ENCODE results near the gene POU2F3. TPM values are rescaled to one million over a fixed set of nuclear protein-coding genes. Genes with fewer than 3 reads are reported as not detected.
A peak's percentile ranks its signal among the peaks of the same experiment; 100 is the strongest.

The POU2F3 gene
- total RNA-seq, 1 donor from 2014 or later, result 0.97 TPM

DNA sequence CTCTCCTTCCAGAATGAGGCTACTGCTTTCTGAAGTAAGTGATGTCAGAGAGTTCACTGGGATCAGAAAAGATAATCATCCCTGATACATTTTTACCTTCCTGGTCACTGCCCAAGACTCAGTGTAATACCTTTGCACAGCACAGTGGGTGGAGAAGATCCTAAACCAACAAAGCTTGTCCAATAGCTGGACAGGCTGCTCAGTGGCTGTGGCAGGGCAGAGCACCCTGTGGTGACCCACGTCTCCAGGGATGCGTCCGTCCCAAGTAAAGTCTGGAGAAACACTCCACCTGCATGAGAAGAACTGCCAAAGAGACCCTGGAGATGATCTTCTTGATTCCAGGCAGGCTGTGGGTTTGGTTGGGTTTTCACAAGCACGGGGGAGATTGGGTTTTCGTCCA lies 54.2 kb downstream of the POU2F3 start:
- no peak for DNase-seq (ENCODE audit: low spot score)
- Mint-ChIP-seq H3K36me3 (ENCODE audit: low read depth, unreplicated experiment) (no peaks in the 10 kb centered on the region), H3K27me3 (ENCODE audit: unreplicated experiment) (peaks cover 2% of the 10 kb centered on the region), H3K9me3 (ENCODE audit: unreplicated experiment) (no peaks in the 10 kb centered on the region), H3K4me3 (ENCODE audit: unreplicated experiment) (no peak overlapping the region), H3K4me1 (ENCODE audit: unreplicated experiment) (peaks cover 16% of the 10 kb centered on the region), H3K27ac (ENCODE audit: unreplicated experiment) (no peak overlapping the region)
- TF ChIP-seq, protein P1, sequence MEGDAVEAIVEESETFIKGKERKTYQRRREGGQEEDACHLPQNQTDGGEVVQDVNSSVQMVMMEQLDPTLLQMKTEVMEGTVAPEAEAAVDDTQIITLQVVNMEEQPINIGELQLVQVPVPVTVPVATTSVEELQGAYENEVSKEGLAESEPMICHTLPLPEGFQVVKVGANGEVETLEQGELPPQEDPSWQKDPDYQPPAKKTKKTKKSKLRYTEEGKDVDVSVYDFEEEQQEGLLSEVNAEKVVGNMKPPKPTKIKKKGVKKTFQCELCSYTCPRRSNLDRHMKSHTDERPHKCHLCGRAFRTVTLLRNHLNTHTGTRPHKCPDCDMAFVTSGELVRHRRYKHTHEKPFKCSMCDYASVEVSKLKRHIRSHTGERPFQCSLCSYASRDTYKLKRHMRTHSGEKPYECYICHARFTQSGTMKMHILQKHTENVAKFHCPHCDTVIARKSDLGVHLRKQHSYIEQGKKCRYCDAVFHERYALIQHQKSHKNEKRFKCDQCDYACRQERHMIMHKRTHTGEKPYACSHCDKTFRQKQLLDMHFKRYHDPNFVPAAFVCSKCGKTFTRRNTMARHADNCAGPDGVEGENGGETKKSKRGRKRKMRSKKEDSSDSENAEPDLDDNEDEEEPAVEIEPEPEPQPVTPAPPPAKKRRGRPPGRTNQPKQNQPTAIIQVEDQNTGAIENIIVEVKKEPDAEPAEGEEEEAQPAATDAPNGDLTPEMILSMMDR (IDR thresholded peaks at IDR 0.05; ENCODE audit: unreplicated experiment), result no peak

DNA sequence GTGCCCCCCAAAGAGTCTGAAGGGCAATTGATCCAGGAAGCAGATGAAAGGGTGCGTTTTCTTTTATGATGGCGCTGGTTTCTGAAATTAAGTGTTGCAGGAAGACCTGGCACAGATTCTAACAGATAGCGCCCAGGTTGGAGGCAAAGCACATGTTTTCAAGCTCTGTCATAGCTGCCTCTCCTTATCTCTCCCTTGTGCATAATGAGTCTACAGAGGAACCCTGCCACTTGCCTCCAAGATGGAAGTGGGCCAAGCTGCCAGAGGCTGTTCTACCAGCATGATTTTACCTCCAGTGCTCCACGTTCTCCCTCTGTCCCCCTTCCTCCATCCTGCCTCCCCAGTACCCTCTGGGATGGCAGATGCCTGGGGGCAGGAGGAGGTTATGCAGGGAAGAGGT lies 55.2 kb downstream of the POU2F3 start:
- peaks cover 12% of the 10 kb centered on the region for H3K4me1 Mint-ChIP-seq (ENCODE audit: unreplicated experiment)
- no peak overlapping the region for H3K4me3 Mint-ChIP-seq (ENCODE audit: unreplicated experiment)
- DNase-seq (ENCODE audit: low spot score), result no peak
- TF ChIP-seq, protein P1 (IDR thresholded peaks at IDR 0.05; ENCODE audit: unreplicated experiment), result no peak
- no peaks in the 10 kb centered on the region for H3K36me3 Mint-ChIP-seq (ENCODE audit: low read depth, unreplicated experiment)
- H3K27me3 Mint-ChIP-seq (ENCODE audit: unreplicated experiment), result peaks cover 5% of the 10 kb centered on the region
- no peaks in the 10 kb centered on the region for H3K9me3 Mint-ChIP-seq (ENCODE audit: unreplicated experiment)
- H3K27ac Mint-ChIP-seq (ENCODE audit: unreplicated experiment), result no peak overlapping the region

DNA sequence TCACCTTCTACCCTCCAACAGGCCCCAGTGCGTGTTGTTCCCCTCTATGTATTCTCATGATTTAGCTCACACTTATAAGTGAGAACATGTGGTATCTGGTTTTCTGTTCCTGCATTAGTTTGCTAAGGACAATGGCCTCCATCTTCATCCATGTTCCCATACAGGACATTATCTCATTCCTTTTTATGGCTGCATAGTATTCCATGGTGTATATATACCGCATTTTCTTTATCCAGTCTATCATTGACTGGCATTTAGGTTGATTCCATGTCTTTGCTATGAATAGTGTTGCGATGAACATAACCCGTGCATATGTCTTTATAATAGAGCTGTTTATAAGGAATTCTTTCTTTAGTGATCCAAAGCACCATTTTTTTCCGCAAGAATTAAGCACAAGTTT lies 56.6 kb downstream of the POU2F3 start:
- Mint-ChIP-seq H3K4me3 (ENCODE audit: unreplicated experiment) (no peak overlapping the region), H3K36me3 (ENCODE audit: low read depth, unreplicated experiment) (no peaks in the 10 kb centered on the region), H3K27me3 (ENCODE audit: unreplicated experiment) (peaks cover 5% of the 10 kb centered on the region), H3K4me1 (ENCODE audit: unreplicated experiment) (peaks cover 10% of the 10 kb centered on the region), H3K27ac (ENCODE audit: unreplicated experiment) (no peak overlapping the region), H3K9me3 (ENCODE audit: unreplicated experiment) (no peaks in the 10 kb centered on the region)
- no peak for DNase-seq (ENCODE audit: low spot score)
- TF ChIP-seq, protein P1 (IDR thresholded peaks at IDR 0.05; ENCODE audit: unreplicated experiment), result no peak

DNA sequence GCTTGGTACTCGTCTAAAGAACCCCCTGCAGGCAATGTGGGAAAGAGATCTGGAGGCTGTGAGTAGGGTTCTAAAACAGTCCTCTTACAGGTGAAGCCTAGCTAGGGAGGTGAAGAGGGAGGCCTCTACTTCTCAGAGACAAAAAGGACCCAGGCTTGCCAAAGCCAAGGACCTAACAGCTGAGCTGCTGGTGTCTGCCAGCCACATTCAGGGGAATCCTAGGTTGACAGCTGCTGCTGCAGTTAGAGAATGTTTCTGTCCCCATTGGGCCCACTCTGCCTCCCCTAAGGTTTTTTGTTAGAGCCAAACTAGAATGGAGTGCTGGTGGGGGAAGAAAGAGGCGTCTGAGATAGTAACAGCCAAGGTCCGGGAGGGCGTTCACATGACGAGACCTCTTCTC lies 58.5 kb downstream of the POU2F3 start:
- peaks cover 28% of the 10 kb centered on the region for H3K4me1 Mint-ChIP-seq (ENCODE audit: unreplicated experiment)
- H3K4me3 Mint-ChIP-seq (ENCODE audit: unreplicated experiment), result no peak overlapping the region

DNA sequence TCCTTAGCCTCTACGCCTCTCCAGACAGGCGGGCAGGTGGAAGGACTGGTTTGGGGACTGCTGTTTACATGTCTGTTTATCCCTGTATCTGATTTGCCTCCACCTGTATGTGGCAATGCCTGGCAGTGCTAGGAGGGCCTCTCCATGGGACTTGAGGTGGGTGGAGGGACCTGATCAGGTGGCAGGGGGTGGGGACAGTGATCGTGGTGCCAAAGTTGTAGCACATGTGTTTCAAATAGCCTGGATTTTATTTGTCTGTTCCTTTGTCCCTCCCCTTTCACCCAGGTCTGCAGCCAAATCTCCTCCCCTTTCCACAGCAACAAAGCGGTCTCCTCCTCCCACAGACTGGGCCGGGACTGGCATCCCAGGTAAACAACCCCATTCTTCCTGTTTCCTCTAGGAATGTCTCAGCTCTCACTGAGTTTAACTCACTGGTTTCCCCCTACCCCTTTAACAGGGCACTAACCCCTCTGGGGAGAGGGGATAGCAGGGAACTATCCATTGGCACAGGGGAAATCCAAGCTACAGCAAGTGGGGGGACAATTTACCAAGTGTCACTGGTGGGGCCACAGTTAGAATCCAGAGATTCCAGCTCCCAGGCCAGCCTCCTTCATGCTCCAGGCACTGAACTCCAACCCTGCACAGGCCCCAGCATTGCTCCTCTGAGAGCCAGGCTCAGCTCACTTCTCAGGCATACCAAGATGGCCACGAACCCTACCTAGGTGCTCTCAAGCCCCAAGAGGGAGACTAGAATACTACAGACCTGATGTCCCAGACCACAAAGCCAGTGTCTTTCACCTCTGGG lies 62.3 kb downstream of the POU2F3 start:
- no peak for DNase-seq (ENCODE audit: low spot score)
- no peaks in the 10 kb centered on the region for H3K9me3 Mint-ChIP-seq (ENCODE audit: unreplicated experiment)
- TF ChIP-seq, protein P1 (IDR thresholded peaks at IDR 0.05; ENCODE audit: unreplicated experiment), result no peak
- no peak overlapping the region for H3K4me3 Mint-ChIP-seq (ENCODE audit: unreplicated experiment)
- H3K4me1 Mint-ChIP-seq (ENCODE audit: unreplicated experiment), result peaks cover 28% of the 10 kb centered on the region
- peaks cover 7% of the 10 kb centered on the region for H3K27me3 Mint-ChIP-seq (ENCODE audit: unreplicated experiment)
- H3K27ac Mint-ChIP-seq (ENCODE audit: unreplicated experiment), result peak overlapping the region; percentile 62
- no peaks in the 10 kb centered on the region for H3K36me3 Mint-ChIP-seq (ENCODE audit: low read depth, unreplicated experiment)

More for the DNA sequence above, 58.5 kb downstream of the POU2F3 start:
- H3K27ac Mint-ChIP-seq (ENCODE audit: unreplicated experiment), result no peak overlapping the region
- TF ChIP-seq, protein P1 (IDR thresholded peaks at IDR 0.05; ENCODE audit: unreplicated experiment), result no peak
- DNase-seq (ENCODE audit: low spot score), result no peak
- H3K27me3 Mint-ChIP-seq (ENCODE audit: unreplicated experiment), result peaks cover 5% of the 10 kb centered on the region
- H3K9me3 Mint-ChIP-seq (ENCODE audit: unreplicated experiment), result no peaks in the 10 kb centered on the region
- no peaks in the 10 kb centered on the region for H3K36me3 Mint-ChIP-seq (ENCODE audit: low read depth, unreplicated experiment)
